ENCODE data around the gene NCEH1. TPM values are rescaled to one million over a fixed set of nuclear protein-coding genes. Genes with fewer than 3 reads are reported as not detected.

The NCEH1 gene
- total RNA-seq, 2 donors from 2014 or later = 6.9 to 18.5 TPM

DNA sequence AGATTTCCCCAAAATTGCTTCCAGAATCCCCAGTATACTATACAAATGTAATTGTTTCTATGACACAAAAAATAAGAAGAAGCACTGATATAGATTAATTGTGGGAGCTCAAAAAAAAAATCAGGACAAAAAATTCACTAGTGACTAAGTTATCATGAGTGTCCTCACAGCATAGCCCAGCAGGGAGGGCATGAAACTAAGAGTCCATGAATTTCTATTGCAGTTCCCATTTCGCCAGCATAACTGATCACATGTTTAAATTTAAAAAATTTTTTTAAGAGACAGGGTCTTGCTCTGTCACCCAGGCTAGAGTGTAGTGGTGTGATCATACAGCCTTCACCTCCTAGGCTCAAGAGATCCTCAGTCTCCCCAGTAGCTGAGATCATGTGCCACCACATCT, 10.6 kb downstream of the NCEH1 start:
- Mint-ChIP-seq H3K9me3 (no peaks in the 10 kb centered on the region), H3K4me1 (peaks cover 6% of the 10 kb centered on the region), H3K27me3 (no peaks in the 10 kb centered on the region), H3K4me3 (no peak overlapping the region), H3K27ac (no peak overlapping the region), H3K36me3 (ENCODE audit: low read depth) (no peaks in the 10 kb centered on the region)
- ATAC-seq (replicated peaks) = no peak

- H3K27ac Mint-ChIP-seq = no peak overlapping the region
- no peaks in the 10 kb centered on the region for H3K36me3 Mint-ChIP-seq (ENCODE audit: low read depth)
- no peak overlapping the region for H3K4me3 Mint-ChIP-seq
- H3K27me3 Mint-ChIP-seq = no peaks in the 10 kb centered on the region
- H3K4me1 Mint-ChIP-seq = peaks cover 3% of the 10 kb centered on the region
- no peaks in the 10 kb centered on the region for H3K9me3 Mint-ChIP-seq
- ATAC-seq (replicated peaks) = no peak
Observed at GRCh38 chr3:172699031-172699430, 11.8 kb downstream of the NCEH1 start.

- no peak overlapping the region for H3K4me3 Mint-ChIP-seq
- no peak for ATAC-seq (replicated peaks)
- no peaks in the 10 kb centered on the region for H3K27me3 Mint-ChIP-seq
- no peaks in the 10 kb centered on the region for H3K9me3 Mint-ChIP-seq
- no peak overlapping the region for H3K27ac Mint-ChIP-seq
- no peaks in the 10 kb centered on the region for H3K36me3 Mint-ChIP-seq (ENCODE audit: low read depth)
- no peaks in the 10 kb centered on the region for H3K4me1 Mint-ChIP-seq
Observed at GRCh38 chr3:172698631-172699030, 12.2 kb downstream of the NCEH1 start.

- H3K4me3 Mint-ChIP-seq = no peak overlapping the region
- no peaks in the 10 kb centered on the region for H3K36me3 Mint-ChIP-seq (ENCODE audit: low read depth)
- H3K27ac Mint-ChIP-seq = no peak overlapping the region
- peaks cover 5% of the 10 kb centered on the region for H3K4me1 Mint-ChIP-seq
- no peak for ATAC-seq (replicated peaks)
- H3K9me3 Mint-ChIP-seq = no peaks in the 10 kb centered on the region
- no peaks in the 10 kb centered on the region for H3K27me3 Mint-ChIP-seq
Observed at GRCh38 chr3:172697558-172697957, 13.3 kb downstream of the NCEH1 start.

- H3K27me3 Mint-ChIP-seq = no peaks in the 10 kb centered on the region
- H3K9me3 Mint-ChIP-seq = no peaks in the 10 kb centered on the region
- peaks cover 5% of the 10 kb centered on the region for H3K4me1 Mint-ChIP-seq
- no peaks in the 10 kb centered on the region for H3K36me3 Mint-ChIP-seq (ENCODE audit: low read depth)
- H3K27ac Mint-ChIP-seq = no peak overlapping the region
- no peak overlapping the region for H3K4me3 Mint-ChIP-seq
- no peak for ATAC-seq (replicated peaks)
Observed at GRCh38 chr3:172696357-172696756, 14.5 kb downstream of the NCEH1 start.

- Mint-ChIP-seq H3K27me3 (no peaks in the 10 kb centered on the region), H3K36me3 (ENCODE audit: low read depth) (no peaks in the 10 kb centered on the region), H3K27ac (no peak overlapping the region), H3K4me3 (no peak overlapping the region), H3K4me1 (peaks cover 5% of the 10 kb centered on the region), H3K9me3 (no peaks in the 10 kb centered on the region)
- ATAC-seq (replicated peaks) = no peak
Observed at GRCh38 chr3:172694573-172695246, 16.2 kb downstream of the NCEH1 start.

GRCh38 chr3:172692751-172693338, 18.0 kb downstream of the NCEH1 start:
- no peaks in the 10 kb centered on the region for H3K36me3 Mint-ChIP-seq (ENCODE audit: low read depth)
- peak overlapping the region; percentile 33 for H3K4me3 Mint-ChIP-seq
- no peak for ATAC-seq (replicated peaks)
- H3K27ac Mint-ChIP-seq = peak overlapping the region; percentile 85
- H3K9me3 Mint-ChIP-seq = no peaks in the 10 kb centered on the region
- H3K27me3 Mint-ChIP-seq = no peaks in the 10 kb centered on the region
- peaks cover 5% of the 10 kb centered on the region for H3K4me1 Mint-ChIP-seq

DNA sequence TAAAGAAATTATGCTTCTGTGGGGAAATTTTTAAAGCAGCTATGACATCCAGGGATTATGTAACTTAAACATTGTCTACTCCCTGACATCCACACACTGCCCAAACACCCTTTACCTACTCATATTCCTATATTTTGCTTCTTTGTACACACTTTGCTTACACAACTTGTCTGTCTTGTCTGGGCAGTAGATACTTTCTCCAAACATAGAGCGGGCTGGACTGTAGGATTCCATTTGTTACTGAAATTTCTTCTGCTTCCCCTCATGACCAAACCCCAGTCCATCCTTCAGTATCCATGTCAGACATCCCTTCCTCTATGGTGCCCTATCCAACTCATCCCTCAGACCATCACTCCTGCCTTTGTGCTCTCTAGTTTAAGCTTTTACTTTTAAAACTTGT, 19.9 kb downstream of the NCEH1 start:
- Mint-ChIP-seq H3K9me3 (no peaks in the 10 kb centered on the region), H3K4me1 (peaks cover 5% of the 10 kb centered on the region), H3K4me3 (no peak overlapping the region), H3K27me3 (no peaks in the 10 kb centered on the region), H3K36me3 (ENCODE audit: low read depth) (no peaks in the 10 kb centered on the region), H3K27ac (no peak overlapping the region)
- ATAC-seq (replicated peaks) = no peak

GRCh38 chr3:172688588-172688987, 22.3 kb downstream of the NCEH1 start:
- Mint-ChIP-seq H3K9me3 (no peaks in the 10 kb centered on the region), H3K36me3 (ENCODE audit: low read depth) (no peaks in the 10 kb centered on the region), H3K4me1 (peaks cover 12% of the 10 kb centered on the region), H3K4me3 (no peak overlapping the region), H3K27ac (no peak overlapping the region), H3K27me3 (no peaks in the 10 kb centered on the region)
- ATAC-seq (replicated peaks) = no peak

DNA sequence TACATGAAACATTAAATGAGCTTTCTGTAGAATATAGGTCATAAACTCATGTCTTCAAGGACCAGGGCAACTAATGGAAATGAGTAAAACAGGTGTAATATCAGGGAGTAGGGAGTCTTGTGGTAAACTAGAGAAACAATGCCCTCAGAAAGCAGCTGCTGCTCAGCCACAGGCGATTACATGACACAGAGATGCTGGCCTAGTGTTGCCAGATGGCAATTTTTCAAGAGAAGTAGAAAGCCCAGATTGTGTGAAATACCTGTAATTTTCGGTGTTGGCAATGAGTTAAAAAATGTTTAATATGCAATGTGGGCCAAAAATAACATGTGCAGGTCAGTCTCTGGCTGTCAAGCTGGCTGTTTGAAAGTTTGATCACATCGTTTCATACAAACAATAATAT, 23.4 kb downstream of the NCEH1 start:
- Mint-ChIP-seq H3K9me3 (no peaks in the 10 kb centered on the region), H3K4me1 (peaks cover 7% of the 10 kb centered on the region), H3K36me3 (ENCODE audit: low read depth) (no peaks in the 10 kb centered on the region), H3K27me3 (no peaks in the 10 kb centered on the region), H3K27ac (no peak overlapping the region), H3K4me3 (no peak overlapping the region)
- no peak for ATAC-seq (replicated peaks)

DNA sequence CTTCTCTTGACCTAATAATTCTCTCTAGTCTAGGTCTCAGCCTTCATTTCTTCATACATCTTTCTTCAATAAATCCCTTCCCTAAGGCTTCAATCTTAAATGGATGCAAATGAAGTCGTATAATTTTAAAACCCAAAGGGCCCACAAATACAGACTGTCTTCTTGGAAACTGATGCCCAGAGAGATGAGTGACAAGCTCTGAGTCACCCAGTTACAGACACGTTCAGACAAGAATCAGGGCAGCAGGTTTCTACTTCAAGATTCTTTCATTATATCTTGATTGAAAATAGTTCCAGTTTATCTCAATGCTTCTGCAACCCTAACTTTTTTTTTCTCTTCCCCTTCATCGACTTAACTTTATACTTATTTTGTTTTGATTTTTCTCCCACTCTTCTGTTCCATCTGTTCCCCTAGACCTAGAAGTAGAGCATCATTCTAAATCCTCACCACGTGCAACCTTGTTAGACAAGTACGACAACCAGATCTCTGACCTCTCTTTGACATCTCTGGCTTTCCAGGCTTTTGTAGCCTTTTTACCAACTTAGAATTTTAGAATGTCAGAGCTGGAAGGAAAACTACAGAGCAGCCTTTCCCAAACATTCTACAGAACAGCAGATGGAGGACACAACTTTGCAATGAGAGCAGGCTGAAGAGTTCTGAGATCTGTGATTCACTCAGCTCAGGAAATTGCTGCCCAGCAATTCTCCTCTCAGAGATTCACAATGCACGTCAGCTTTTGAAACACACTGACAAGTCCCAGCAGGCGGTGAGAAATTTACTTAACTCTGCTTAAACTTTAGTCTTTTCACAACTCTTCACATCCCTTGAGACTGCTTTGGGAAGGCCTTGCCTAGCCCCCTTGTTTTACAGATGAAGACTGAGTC, 25.3 kb downstream of the NCEH1 start:
- no peaks in the 10 kb centered on the region for H3K36me3 Mint-ChIP-seq (ENCODE audit: low read depth)
- H3K9me3 Mint-ChIP-seq = no peaks in the 10 kb centered on the region
- peak overlapping the region; percentile 58 for H3K4me3 Mint-ChIP-seq
- peaks cover 7% of the 10 kb centered on the region for H3K4me1 Mint-ChIP-seq
- no peaks in the 10 kb centered on the region for H3K27me3 Mint-ChIP-seq
- peak; percentile 91 for ATAC-seq (replicated peaks)
- H3K27ac Mint-ChIP-seq = peak overlapping the region; percentile 45

DNA sequence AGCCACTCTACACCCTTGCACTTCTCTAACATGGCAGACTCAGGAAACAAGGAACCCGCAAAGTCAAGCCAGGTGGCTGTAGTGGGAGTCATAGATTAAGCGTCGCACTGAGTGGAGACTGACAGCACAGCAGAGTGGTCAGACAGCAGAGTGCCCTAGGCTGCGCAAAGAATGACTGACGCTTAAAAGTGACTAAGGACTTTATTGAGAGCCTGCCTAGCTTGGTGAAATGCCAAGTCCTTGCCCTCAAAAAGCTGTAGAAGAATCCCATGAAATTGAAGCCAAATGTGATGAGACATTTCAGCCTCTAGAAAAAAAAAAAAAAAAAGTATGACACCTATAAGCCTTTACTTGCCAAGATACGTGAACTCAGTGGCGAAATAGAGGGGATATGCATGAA, 30.2 kb downstream of the NCEH1 start:
- Mint-ChIP-seq H3K27me3 (no peaks in the 10 kb centered on the region), H3K36me3 (ENCODE audit: low read depth) (no peaks in the 10 kb centered on the region), H3K9me3 (no peaks in the 10 kb centered on the region), H3K4me3 (no peak overlapping the region), H3K4me1 (peaks cover 5% of the 10 kb centered on the region), H3K27ac (peak overlapping the region; percentile 39)
- ATAC-seq (replicated peaks) = no peak

DNA sequence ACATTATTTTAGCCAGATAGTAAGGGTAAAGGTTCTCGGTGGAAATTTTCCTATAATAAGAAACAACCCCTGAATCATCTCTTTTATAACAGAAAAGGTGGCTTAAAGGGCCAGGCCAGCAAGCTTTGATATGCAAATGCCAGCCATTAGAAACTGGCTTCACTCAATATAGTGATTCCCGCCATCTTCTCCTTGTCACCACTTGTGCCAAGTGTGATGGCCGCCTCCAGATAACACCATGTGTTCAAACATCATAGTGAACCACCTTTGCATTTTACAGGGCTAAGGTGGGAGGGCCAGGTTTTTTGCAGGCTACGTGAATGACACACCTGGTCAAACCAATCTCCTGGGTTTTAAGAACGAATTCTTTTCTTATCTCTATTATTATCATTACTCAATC, 31.3 kb downstream of the NCEH1 start:
- Mint-ChIP-seq H3K36me3 (ENCODE audit: low read depth) (no peaks in the 10 kb centered on the region), H3K4me1 (no peaks in the 10 kb centered on the region), H3K9me3 (no peaks in the 10 kb centered on the region), H3K27me3 (no peaks in the 10 kb centered on the region), H3K27ac (no peak overlapping the region), H3K4me3 (no peak overlapping the region)
- no peak for ATAC-seq (replicated peaks)

GRCh38 chr3:172678068-172678467, 32.8 kb downstream of the NCEH1 start:
- Mint-ChIP-seq H3K36me3 (ENCODE audit: low read depth) (no peaks in the 10 kb centered on the region), H3K4me1 (no peaks in the 10 kb centered on the region), H3K4me3 (no peak overlapping the region), H3K27ac (no peak overlapping the region), H3K27me3 (no peaks in the 10 kb centered on the region), H3K9me3 (no peaks in the 10 kb centered on the region)
- no peak for ATAC-seq (replicated peaks)
